Measurements from ENCODE around the gene LMTK2.
A peak's percentile ranks its signal among the peaks of the same experiment; 100 is the strongest.

The LMTK2 gene

GRCh38 chr7:98106647-98107312 is at the start of gene LMTK2:
LMTK2 (plus strand) TSS chr7:98106862; CDS start chr7:98107178, 316 bp downstream.
- DNase-seq = peak; percentile 39

DNA sequence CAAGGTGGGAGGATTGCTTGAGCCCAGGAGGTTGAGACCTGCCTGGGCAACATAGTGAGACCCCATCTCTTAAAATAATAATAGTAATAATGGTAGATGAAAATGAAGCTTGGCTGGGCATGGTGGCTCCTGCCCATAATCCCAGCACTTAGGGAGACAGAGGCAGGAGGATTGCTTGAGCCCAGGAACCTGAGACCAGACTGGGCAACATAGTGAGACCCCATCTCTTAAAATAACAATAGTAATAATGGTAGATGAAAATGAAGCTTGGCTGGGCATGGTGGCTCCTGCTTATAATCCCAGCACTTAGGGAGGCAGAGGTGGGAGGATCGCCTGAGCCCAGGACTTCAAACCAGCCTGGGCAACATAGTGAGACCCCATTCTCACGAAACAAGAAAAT is 49.5 kb upstream of the LMTK2 start:
- DNase-seq = no peak

DNA sequence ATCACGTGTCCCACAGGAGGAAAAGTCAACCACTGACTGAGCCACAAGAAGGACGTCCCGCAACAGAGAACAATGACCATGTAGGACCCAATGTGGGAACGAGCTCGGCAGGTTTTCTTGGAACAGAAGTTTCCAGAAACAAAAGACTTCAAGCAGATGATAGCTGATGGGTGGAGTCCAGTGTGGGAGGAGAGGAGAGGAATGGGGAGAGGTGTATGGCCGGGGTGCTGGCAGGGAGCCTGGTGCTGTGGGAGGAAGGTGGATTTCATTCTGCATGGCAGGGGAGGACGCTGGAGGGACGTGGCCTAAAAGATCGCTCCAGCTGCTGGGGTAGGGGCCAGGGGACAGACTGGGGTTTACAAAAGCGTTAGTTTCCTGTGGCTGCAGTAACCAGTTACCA is 48.5 kb upstream of the LMTK2 start:
- DNase-seq = no peak

DNA sequence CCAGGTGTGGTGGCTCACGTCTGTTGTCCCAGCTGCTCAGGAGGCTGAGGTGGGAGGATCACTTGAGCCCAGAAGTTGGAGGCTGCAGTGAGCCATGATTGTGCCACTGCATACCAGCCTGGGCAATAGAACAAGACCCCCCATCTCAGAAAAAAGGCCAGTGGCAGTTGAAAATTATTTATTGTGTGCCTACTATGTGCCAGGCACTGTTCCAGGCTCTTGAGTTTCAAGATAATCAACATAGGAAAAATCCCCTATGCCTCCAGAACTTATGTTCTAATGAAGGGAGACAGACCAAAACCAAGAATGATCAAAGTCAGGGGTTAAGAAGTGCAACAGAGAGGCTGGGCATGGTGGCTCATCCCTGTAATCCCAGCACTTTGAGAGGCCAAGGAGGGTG is 42.4 kb upstream of the LMTK2 start:
- DNase-seq = no peak

GRCh38 chr7:98066208-98066607 is 40.5 kb upstream of the LMTK2 start:
- no peak for DNase-seq

GRCh38 chr7:98066934-98067507 is 39.6 kb upstream of the LMTK2 start:
- no peak for DNase-seq

DNA sequence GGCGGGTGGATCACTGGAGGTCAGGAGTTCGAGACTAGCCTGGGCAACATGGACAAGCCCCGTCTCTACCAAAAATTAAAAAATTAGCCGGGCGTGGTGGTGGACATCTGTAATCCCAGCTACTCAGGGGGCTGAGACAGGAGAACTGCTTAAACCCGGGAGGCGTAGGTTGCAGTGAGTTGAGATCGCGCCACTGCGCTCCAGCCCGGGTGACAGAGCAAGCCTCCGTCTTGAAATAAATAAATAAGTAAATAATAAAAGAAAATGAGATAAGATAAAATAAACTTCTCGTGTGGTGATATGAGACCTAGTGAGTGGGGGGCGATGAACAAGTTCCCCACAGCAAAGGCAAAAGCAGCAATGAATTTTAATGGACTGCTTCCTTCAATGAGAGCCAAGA is 33.6 kb upstream of the LMTK2 start:
- DNase-seq = no peak

GRCh38 chr7:98075801-98076200 is 30.9 kb upstream of the LMTK2 start:
- no peak for DNase-seq

GRCh38 chr7:98077762-98078161 is 28.9 kb upstream of the LMTK2 start:
- DNase-seq = no peak

GRCh38 chr7:98078197-98078870 is 28.3 kb upstream of the LMTK2 start:
- no peak for DNase-seq

DNA sequence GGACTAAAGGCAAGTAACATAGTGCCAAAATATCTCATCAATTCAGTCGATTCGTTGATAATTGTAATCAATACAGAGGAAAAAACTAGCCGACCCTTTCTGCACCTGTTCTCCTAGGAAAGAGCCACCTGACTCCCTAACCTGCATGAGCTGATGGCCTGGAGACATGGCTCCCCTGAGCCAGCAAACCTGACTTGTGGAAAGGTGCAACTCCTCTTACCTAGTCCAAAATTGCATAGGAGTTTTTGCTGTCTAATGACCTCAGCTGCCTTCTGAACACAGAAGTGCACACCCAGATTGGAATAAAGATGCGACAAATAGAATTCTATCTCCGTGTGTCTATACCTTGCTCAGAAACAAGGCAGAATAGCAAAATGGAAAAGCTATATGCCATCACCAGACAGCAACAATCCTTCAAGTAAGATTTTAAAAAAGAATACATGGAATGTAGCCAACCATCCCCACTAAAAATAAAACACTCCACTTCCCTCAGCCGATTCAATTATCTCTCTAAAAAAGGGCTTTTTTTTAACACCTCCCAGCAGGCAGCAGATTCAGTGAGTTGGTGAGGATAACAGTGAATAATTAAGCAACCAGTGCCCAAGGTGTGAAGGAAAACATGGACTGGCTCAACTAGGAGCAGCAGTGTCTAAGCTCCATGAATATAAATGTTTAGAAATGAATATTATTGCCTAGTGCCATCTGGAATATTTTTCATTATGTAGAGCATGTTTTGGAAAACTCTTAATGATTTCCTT is 26.6 kb upstream of the LMTK2 start:
- DNase-seq = no peak

GRCh38 chr7:98081319-98081718 is 25.3 kb upstream of the LMTK2 start:
- no peak for DNase-seq

- no peak for DNase-seq
Observed at GRCh38 chr7:98084631-98085030, 22.0 kb upstream of the LMTK2 start.

DNA sequence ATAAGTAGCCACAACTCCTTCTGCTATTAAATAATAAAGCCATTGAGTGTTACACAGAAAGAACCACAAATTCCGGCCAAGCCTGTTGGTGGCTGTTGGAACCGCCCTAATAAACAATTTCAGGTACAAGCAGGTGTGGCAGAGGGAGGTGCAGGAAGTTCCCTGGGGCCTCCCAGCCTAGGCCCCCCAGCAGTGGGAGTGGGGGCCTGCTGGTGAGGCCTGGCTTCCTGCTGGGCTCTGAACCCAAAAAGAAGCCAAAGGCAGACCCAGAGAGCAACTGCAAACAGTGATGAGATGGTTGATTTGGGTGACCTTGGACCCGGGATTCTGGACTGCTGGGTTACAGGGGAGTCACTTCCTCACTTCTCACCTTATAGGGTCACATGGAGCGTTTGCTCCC is 21.0 kb upstream of the LMTK2 start:
- DNase-seq = no peak

DNA sequence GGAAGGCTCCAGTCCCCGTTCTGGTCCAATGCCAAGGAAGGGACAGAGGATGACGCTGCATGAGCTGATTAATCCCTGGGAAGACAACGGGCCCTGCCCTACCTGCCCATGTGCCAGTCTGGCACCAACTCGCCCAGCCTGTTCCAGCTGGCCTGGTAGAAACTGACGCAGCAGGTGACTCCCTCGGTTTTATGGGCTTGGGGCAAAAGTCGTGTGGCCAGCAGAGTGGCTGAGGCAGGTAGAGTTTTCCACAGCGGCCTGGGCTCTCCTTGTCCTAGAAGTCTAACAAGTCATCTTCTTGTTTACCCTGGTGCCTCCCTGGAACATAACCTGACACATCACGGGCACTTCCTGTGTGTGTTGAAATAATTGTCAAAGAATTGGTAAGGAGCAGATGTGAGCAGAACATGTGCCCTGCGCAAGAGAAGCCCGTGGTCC is 20.4 kb upstream of the LMTK2 start:
- no peak for DNase-seq

- no peak for DNase-seq
Observed at GRCh38 chr7:98088109-98088508, 18.6 kb upstream of the LMTK2 start.

DNA sequence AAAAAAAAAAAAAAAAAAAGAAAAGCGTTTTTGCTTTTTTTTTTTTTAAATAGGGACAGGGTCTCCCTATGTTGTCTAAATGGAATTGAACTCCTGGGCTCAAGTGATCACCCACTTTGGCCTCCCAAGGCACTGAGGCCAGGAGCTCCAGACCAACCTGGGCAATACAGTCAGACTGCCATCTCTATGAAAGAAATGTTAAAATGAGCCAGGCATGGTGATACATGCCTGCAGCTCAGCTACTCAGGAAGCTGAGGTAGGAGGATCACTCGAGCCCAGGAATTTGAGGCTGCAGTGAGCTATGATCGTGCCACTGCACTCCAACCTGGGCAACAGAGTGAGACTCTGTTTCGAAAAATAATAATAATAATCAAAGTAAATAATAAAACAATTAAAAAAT is 16.5 kb upstream of the LMTK2 start:
- no peak for DNase-seq

GRCh38 chr7:98091061-98091460 is 15.6 kb upstream of the LMTK2 start:
- no peak for DNase-seq

DNA sequence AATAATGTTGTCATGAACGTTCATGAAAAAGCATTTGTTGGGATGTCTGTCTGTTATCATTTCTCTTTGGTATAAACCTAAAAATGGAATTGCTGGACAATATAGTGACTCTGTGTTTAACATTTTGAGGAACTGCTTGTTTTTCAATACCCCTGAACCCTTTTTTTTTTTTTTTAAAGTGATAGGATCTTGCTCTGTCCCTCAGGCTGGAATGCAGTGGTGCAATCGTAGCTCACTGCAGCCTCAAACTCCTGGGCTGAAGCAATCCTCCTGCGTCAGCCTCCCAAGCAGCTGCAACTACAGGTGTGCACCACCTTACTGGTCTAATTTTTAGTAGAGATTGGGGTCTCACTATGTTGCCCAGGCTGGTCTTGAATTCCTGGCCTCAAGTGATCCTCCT is 15.1 kb upstream of the LMTK2 start:
- DNase-seq = no peak

DNA sequence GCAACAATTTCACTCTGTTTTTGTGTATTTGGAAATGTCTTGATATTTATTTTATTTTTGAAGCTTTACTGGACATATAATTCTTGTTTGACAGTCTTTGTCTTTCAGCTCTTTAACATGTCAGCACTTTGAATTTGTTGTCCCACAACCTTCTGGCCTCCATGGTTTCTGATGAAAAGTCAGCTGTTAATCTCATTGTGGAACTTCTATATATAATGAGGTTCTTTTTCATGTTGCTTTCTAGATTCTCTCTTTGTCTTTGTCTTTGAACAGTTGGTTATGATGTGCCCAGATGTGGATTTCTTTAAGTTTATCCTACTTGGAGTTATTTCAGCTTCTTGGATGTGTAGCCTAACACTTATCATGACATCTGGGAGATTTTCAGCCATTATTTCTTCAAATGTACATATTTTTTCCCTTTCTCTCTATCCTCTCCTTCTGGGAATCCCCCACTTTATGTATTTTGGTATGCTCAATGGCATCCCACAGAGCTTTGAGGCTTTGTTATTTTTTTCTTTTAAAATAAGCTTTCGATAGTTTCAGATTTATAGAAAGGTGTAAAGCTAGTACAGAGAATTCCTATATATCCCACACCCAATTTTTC is 9.5 kb upstream of the LMTK2 start:
- DNase-seq = no peak

DNA sequence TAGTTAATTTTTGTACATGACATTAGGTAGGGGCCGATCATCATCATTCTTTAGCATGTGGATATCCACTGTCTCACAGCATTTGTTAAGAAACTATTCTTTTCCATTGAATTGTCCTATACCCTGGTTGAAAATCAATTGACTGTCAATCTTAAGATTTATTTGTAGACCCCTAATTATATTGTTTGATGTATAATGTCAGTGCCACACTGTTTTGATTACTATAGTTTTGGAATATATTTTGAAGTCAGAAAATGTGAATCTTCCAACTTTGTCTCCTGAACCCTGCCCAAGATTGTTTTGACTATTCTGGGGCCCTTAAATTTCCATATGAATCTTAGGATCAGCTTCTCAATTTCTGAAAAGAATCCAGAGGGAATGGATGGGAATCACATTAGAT is 6.6 kb upstream of the LMTK2 start:
- DNase-seq = no peak

- no peak for DNase-seq
Observed at GRCh38 chr7:98102170-98102569, 4.5 kb upstream of the LMTK2 start.

- no peak for DNase-seq
Observed at GRCh38 chr7:98105942-98106544, 619 bp upstream of the LMTK2 start.
